SU-DHL-6 (cell line): ENCODE data around the gene LAMP1.

Source experiments
- EZH2phosphoT487 ChIP-seq: fragments of 200-600 bp; sonication (generic), shearing (Covaris generic); conservative IDR thresholded peaks from 2 replicates; pipeline ENCODE4 v1.6.1; 2018; ENCODE audit warnings: mild to moderate bottlenecking, antibody characterized with exemption, low read length, moderate library complexity, mixed read lengths
- TF ChIP-seq, protein P1 (sequence below): fragments of 200-600 bp; sonication (generic); IDR thresholded peaks from one replicate; pipeline ENCODE4 v1.5.1; 2017; ENCODE audit warnings: antibody characterized with exemption, mild to moderate bottlenecking, low read length, moderate library complexity; ENCODE audit not compliant: insufficient read depth, poor library complexity, severe bottlenecking

GRCh38 chr13:113302986-113303385, 5.9 kb downstream of the LAMP1 start:
- TF ChIP-seq, protein P1, sequence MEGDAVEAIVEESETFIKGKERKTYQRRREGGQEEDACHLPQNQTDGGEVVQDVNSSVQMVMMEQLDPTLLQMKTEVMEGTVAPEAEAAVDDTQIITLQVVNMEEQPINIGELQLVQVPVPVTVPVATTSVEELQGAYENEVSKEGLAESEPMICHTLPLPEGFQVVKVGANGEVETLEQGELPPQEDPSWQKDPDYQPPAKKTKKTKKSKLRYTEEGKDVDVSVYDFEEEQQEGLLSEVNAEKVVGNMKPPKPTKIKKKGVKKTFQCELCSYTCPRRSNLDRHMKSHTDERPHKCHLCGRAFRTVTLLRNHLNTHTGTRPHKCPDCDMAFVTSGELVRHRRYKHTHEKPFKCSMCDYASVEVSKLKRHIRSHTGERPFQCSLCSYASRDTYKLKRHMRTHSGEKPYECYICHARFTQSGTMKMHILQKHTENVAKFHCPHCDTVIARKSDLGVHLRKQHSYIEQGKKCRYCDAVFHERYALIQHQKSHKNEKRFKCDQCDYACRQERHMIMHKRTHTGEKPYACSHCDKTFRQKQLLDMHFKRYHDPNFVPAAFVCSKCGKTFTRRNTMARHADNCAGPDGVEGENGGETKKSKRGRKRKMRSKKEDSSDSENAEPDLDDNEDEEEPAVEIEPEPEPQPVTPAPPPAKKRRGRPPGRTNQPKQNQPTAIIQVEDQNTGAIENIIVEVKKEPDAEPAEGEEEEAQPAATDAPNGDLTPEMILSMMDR = no peak
- TF ChIP-seq EZH2phosphoT487 = no peak
